Measurements from ENCODE around the gene ENTREP1.

DNA sequence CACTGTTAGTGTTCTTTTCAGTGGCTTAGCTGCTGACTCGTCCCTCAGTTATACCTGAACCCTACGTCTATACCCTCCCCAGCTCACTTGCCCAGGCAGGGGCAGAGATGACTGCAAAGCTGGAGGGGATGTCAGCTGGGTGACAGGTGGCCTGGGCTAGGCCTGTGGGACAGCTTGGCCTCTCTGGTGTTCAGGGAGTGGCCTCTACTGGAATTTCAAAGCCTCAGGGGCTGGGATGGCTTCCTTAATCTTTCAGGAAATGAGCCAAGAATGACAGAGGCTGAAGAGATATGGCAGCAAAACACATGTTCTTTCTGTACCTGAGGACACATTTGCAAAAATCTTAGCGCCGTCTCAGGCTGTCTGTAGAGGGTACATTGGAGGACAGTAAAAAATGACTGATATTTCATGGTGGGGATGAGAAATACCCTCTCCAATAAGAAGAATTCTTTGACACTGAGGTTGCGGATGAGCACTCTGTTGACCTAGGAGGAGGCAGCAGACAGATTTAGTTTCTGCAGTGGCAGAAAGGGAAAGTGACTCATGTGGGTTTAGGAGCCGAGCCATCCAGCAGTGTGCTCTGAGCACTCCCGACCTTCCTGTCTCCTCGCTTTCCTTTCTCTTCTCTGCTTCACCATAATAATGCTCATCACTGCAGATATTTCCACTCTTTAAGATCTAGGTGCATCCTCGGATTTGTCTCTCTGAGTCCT is 54.4 kb downstream of the ENTREP1 start:
- TF ChIP-seq, protein P1, sequence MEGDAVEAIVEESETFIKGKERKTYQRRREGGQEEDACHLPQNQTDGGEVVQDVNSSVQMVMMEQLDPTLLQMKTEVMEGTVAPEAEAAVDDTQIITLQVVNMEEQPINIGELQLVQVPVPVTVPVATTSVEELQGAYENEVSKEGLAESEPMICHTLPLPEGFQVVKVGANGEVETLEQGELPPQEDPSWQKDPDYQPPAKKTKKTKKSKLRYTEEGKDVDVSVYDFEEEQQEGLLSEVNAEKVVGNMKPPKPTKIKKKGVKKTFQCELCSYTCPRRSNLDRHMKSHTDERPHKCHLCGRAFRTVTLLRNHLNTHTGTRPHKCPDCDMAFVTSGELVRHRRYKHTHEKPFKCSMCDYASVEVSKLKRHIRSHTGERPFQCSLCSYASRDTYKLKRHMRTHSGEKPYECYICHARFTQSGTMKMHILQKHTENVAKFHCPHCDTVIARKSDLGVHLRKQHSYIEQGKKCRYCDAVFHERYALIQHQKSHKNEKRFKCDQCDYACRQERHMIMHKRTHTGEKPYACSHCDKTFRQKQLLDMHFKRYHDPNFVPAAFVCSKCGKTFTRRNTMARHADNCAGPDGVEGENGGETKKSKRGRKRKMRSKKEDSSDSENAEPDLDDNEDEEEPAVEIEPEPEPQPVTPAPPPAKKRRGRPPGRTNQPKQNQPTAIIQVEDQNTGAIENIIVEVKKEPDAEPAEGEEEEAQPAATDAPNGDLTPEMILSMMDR (IDR thresholded peaks at IDR 0.05): no peak
- no peak for TF ChIP-seq POLR2A (IDR thresholded peaks at IDR 0.05)
